Astrocyte (in vitro differentiated cells and primary cell): ENCODE results near the gene TADA2A.

Experiments used
- CTCF ChIP-seq: IDR thresholded peaks from 2 replicates; pipeline ENCODE4 v1.5.1; 2011; ENCODE audit warnings: low read depth, mild to moderate bottlenecking, inconsistent platforms, low read length, moderate library complexity; ENCODE audit not compliant: insufficient read depth
- EZH2 ChIP-seq: IDR thresholded peaks from 2 replicates; pipeline ENCODE4 v1.6.1; 2012; ENCODE audit warnings: mild to moderate bottlenecking, low read length, inconsistent platforms; ENCODE audit not compliant: insufficient read depth

- TF ChIP-seq EZH2: no peak
- no peak for TF ChIP-seq CTCF
Observed at GRCh38 chr17:37465069-37465616, 58.5 kb downstream of the TADA2A start.
